CD14-positive monocyte (primary cell): ENCODE data around the gene SMG6. TPM values are rescaled to one million over a fixed set of nuclear protein-coding genes. Genes with fewer than 3 reads are reported as not detected.
A peak's percentile ranks its signal among the peaks of the same experiment; 100 is the strongest.

Source experiments
- DNase-seq, 3 donors: peaks; one replicate each; pipeline ENCODE4 v3.0.0-alpha.2; 2011 to 2022
- H2AFZ ChIP-seq: 2 replicates; pipeline ENCODE4 v1.6.0; 2012; ENCODE audit warnings: mild to moderate bottlenecking, low read depth, low read length, inconsistent platforms; ENCODE audit not compliant: insufficient read depth, poor library complexity, severe bottlenecking
- H3K27ac ChIP-seq, 2 donors: 1 replicate in 1 of 2; 2 replicates in 1 of 2; pipeline ENCODE4 v1.5.1; 2012 to 2013; ENCODE audit warnings: low read length in 2 of 2, control low read depth in 1 of 2, inconsistent platforms in 1 of 2, low read depth in 1 of 2, mild to moderate bottlenecking in 1 of 2
- H3K27me3 ChIP-seq, 2 donors: one replicate each; pipeline versions ENCODE4 v1.6.0 to v1.6.1; 2011 to 2013; ENCODE audit warnings: low read length in 2 of 2; ENCODE audit not compliant: control insufficient read depth in 2 of 2, insufficient read depth in 2 of 2
- H3K36me3 ChIP-seq, 2 donors: replicated peaks in 1 of 2; 1 replicate in 1 of 2; 2 replicates in 1 of 2; pipeline versions ENCODE4 v1.5.1 to v1.6.1; 2012 to 2013; ENCODE audit warnings: low read length in 2 of 2, control low read depth in 1 of 2, inconsistent platforms in 1 of 2, mild to moderate bottlenecking in 1 of 2; ENCODE audit not compliant: insufficient read depth in 2 of 2, control insufficient read depth in 1 of 2
- H3K4me1 ChIP-seq, 2 donors: 1 replicate in 1 of 2; 2 replicates in 1 of 2; pipeline versions ENCODE4 v1.5.1 to v1.6.1; 2012 to 2013; ENCODE audit warnings: low read length in 2 of 2, control low read depth in 1 of 2, inconsistent platforms in 1 of 2, mild to moderate bottlenecking in 1 of 2, moderate library complexity in 1 of 2; ENCODE audit not compliant: insufficient read depth in 2 of 2, control insufficient read depth in 1 of 2
- H3K4me2 ChIP-seq: replicated peaks from 2 replicates; pipeline ENCODE3; 2012; ENCODE audit warnings: low read length, moderate library complexity, mild to moderate bottlenecking; ENCODE audit not compliant: poor library complexity, severe bottlenecking; ENCODE audit errors: extremely low read depth
- H3K4me3 ChIP-seq, 3 experiments: fragments of 200-600 bp in 1 of 3; sonication (generic) in 1 of 3; replicated peaks in 1 of 3; 1 replicate in 2 of 3; 2 replicates in 1 of 3; pipeline ENCODE4 v1.5.1; 2011 to 2013; ENCODE audit warnings: low read length in 3 of 3, mild to moderate bottlenecking in 3 of 3, control low read depth in 2 of 3, low read depth in 2 of 3, inconsistent platforms in 1 of 3, moderate library complexity in 1 of 3
- H3K79me2 ChIP-seq: 2 replicates; pipeline ENCODE4 v1.6.0; 2012; ENCODE audit warnings: mild to moderate bottlenecking, control low read depth, inconsistent platforms, low read length, moderate library complexity; ENCODE audit not compliant: insufficient read depth
- H3K9ac ChIP-seq: 2 replicates; pipeline ENCODE4 v1.6.0; 2017; ENCODE audit warnings: low read length, mild to moderate bottlenecking; ENCODE audit not compliant: insufficient read depth, poor library complexity, severe bottlenecking
- H3K9me3 ChIP-seq, 2 donors: replicated peaks in 1 of 2; 1 replicate in 1 of 2; 2 replicates in 1 of 2; pipeline versions ENCODE4 v1.5.1 to v1.6.1; 2012 to 2013; ENCODE audit warnings: low read length in 2 of 2, control low read depth in 1 of 2; ENCODE audit not compliant: control insufficient read depth in 1 of 2, insufficient read depth in 1 of 2
- H4K20me1 ChIP-seq: 2 replicates; pipeline ENCODE4 v1.6.0; 2012; ENCODE audit warnings: mild to moderate bottlenecking, low read length, control low read depth, moderate library complexity; ENCODE audit not compliant: insufficient read depth
- H3K27ac Mint-ChIP-seq, 7 donors: one replicate each; pipeline ENCODE4 v1.8.0; 2020; ENCODE audit warnings: mild to moderate bottlenecking in 7 of 7, mixed read lengths in 7 of 7, moderate library complexity in 6 of 7, inconsistent platforms in 2 of 7
- H3K27me3 Mint-ChIP-seq, 3 donors: one replicate each; pipeline ENCODE4 v1.8.0; 2021 to 2022; ENCODE audit warnings: low read depth in 3 of 3, mild to moderate bottlenecking in 3 of 3, mixed read lengths in 3 of 3, moderate library complexity in 3 of 3, inconsistent platforms in 1 of 3
- H3K36me3 Mint-ChIP-seq, 2 donors: one replicate each; pipeline ENCODE4 v1.8.0; 2020; ENCODE audit warnings: mixed read lengths in 2 of 2, inconsistent platforms in 1 of 2, mild to moderate bottlenecking in 1 of 2
- H3K4me1 Mint-ChIP-seq: one replicate; pipeline ENCODE4 v1.8.0; 2020; ENCODE audit warnings: mild to moderate bottlenecking, mixed read lengths
- H3K4me3 Mint-ChIP-seq, 2 donors: one replicate each; pipeline ENCODE4 v1.8.0; 2020; ENCODE audit warnings: mild to moderate bottlenecking in 2 of 2, mixed read lengths in 2 of 2, moderate library complexity in 1 of 2
- H3K9me3 Mint-ChIP-seq, 7 donors: one replicate each; pipeline ENCODE4 v1.8.0; 2020 to 2022; ENCODE audit warnings: mixed read lengths in 7 of 7, mild to moderate bottlenecking in 6 of 7, moderate library complexity in 6 of 7, inconsistent platforms in 2 of 7
- WGBS: methylation state at CpG from one replicate; pipeline ENCODE4 v1.1.5; 2013; ENCODE audit warnings: missing lambda C conversion rate; ENCODE audit not compliant: insufficient coverage; 5-methylcytosine and 5-hydroxymethylcytosine counted together
- intact Hi-C, 2 donors: fragments of 100-400 bp; cut with micrococcal nuclease; formaldehyde crosslinking; loops; one replicate each; pipeline versions ENCODE4 v1.15.0 to v1.15.1; 2023
- polyA plus RNA-seq, 3 donors: library from polyadenylated mRNA; depleted of rRNA in 1 of 3; unstranded in 2 of 3; stranded (reverse) in 1 of 3; fragments of 300-500 nt in 2 of 3; fragments of >200 nt in 1 of 3; fragmentation: Illumina TruSeq in 2 of 3; gene quantifications; 1 replicate in 2 of 3; 2 replicates in 1 of 3; pipeline ENCODE4 v1.2.3, GENCODE V29; 2012 to 2021
- TF ChIP-seq, protein P1 (sequence below): fragments of 200-600 bp; IDR thresholded peaks from one replicate; pipeline ENCODE4 v1.8.0; 2022; ENCODE audit warnings: antibody characterized with exemption, mild to moderate bottlenecking

Gene SMG6
- polyA plus RNA-seq, 3 donors, result 0.67 to 7.1 (median 1.1) TPM

DNA sequence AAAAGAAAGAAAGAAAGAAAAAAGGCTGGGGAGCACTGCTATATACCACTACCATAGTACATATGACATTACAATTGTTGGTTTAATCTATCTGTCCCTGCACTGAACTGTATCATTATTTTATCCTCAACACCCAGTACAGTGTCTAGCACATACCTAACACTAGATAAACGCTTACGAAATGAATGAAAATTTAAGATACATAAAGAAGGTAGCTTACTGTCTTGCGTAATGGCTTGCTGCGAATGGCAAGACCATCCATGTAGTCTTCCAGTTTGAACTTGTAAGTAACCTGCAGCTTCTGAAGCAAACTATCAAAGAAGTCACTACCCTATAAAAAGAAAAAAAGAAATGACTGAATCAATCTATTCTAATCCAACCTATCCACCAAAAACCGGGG is 6.6 kb downstream of the SMG6 start:
- DNase-seq, result no peak
- no peak overlapping the region for H3K4me3 ChIP-seq
- Mint-ChIP-seq H3K36me3 (peaks cover 76 to 77% of the 10 kb centered on the region in 2 donors), H3K27ac (no peak overlapping the region), H3K4me3 (no peak overlapping the region), H3K9me3 (no peaks in the 10 kb centered on the region), H3K4me1 (peaks cover 6% of the 10 kb centered on the region), H3K27me3 (peaks cover 0 to 2% (median 0%) of the 10 kb centered on the region in 3 donors)
- H4K20me1 ChIP-seq, result peaks cover 15% of the 10 kb centered on the region
- intact Hi-C loops, result no loop called here
- peaks cover 65 to 80% of the 10 kb centered on the region in 2 donors for H3K36me3 ChIP-seq
- peaks cover 13% of the 10 kb centered on the region for H3K79me2 ChIP-seq
- H3K4me1 ChIP-seq, result peaks cover 0 to under 1% of the 10 kb centered on the region in 2 donors
- no peak overlapping the region for H3K9ac ChIP-seq
- H3K27me3 ChIP-seq, result no peaks in the 10 kb centered on the region
- 100% methylated on average over 1 of the region's 5 CpGs for WGBS
- no peak overlapping the region for H3K27ac ChIP-seq
- no peak overlapping the region for H2AFZ ChIP-seq
- TF ChIP-seq, protein P1, sequence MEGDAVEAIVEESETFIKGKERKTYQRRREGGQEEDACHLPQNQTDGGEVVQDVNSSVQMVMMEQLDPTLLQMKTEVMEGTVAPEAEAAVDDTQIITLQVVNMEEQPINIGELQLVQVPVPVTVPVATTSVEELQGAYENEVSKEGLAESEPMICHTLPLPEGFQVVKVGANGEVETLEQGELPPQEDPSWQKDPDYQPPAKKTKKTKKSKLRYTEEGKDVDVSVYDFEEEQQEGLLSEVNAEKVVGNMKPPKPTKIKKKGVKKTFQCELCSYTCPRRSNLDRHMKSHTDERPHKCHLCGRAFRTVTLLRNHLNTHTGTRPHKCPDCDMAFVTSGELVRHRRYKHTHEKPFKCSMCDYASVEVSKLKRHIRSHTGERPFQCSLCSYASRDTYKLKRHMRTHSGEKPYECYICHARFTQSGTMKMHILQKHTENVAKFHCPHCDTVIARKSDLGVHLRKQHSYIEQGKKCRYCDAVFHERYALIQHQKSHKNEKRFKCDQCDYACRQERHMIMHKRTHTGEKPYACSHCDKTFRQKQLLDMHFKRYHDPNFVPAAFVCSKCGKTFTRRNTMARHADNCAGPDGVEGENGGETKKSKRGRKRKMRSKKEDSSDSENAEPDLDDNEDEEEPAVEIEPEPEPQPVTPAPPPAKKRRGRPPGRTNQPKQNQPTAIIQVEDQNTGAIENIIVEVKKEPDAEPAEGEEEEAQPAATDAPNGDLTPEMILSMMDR, result no peak
- H3K9me3 ChIP-seq, result no peaks in the 10 kb centered on the region
- H3K4me2 ChIP-seq, result no peak overlapping the region

DNA sequence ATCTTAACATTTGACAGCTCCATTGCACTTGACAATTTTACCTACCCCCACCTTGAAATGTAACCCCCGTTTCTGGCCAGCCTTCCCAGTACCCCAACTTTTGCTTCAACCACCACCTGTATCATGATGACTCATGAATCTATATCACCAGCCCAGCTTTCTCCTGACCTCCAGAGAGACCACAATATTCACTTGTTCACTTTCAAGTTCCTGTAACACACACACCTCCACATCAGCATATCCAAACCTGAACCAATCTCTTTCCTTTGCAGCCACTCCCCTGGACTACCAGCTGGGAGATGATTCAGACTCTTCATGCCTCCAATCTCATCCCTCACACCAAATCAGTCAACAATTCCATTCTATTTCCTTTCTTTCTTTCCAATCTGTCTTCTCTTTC is 8.0 kb downstream of the SMG6 start:
- TF ChIP-seq, protein P1, result no peak
- no peak overlapping the region for H3K9ac ChIP-seq
- intact Hi-C loops, result no loop called here
- Mint-ChIP-seq H3K27me3 (peaks cover 0 to 2% (median 0%) of the 10 kb centered on the region in 3 donors), H3K27ac (peak overlapping the region in 1 of 7 donors; percentile 1), H3K36me3 (peaks cover 84 to 91% of the 10 kb centered on the region in 2 donors), H3K4me1 (peaks cover 2% of the 10 kb centered on the region), H3K4me3 (no peak overlapping the region), H3K9me3 (no peaks in the 10 kb centered on the region)
- H2AFZ ChIP-seq, result no peak overlapping the region
- no peak overlapping the region for H3K4me2 ChIP-seq
- H3K4me3 ChIP-seq, result no peak overlapping the region
- DNase-seq, result no peak
- no peak overlapping the region for H3K27ac ChIP-seq
- H3K4me1 ChIP-seq, result no peaks in the 10 kb centered on the region
- no peaks in the 10 kb centered on the region for H3K9me3 ChIP-seq
- H3K79me2 ChIP-seq, result no peaks in the 10 kb centered on the region
- H3K36me3 ChIP-seq, result peaks cover 67 to 95% of the 10 kb centered on the region in 2 donors
- no peaks in the 10 kb centered on the region for H3K27me3 ChIP-seq
- WGBS, result 91% methylated on average over 1 of the region's 1 CpG
- peaks cover 9% of the 10 kb centered on the region for H4K20me1 ChIP-seq
